BE2C (cell line): ENCODE measurements around the gene PSPC1.

Experiments used
- DNase-seq: peaks from one replicate; pipeline ENCODE4 v3.0.0-alpha.2; 2020
- H3K27me3 ChIP-seq: fragments of 250-450 bp; sonication (Bioruptor Pico); 2 replicates; pipeline ENCODE4 v1.5.1; 2020; ENCODE audit warnings: mild to moderate bottlenecking
- H3K36me3 ChIP-seq: fragments of 250-450 bp; sonication (Bioruptor Pico); 2 replicates; pipeline ENCODE4 v1.5.1; 2020; ENCODE audit warnings: mild to moderate bottlenecking
- H3K4me1 ChIP-seq: fragments of 250-450 bp; sonication (Bioruptor Pico); 2 replicates; pipeline ENCODE4 v1.5.1; 2020
- H3K4me3 ChIP-seq: 2 replicates; pipeline ENCODE4 v1.5.1; 2011; ENCODE audit warnings: low read depth, low read length
- H3K9me3 ChIP-seq: fragments of 250-450 bp; sonication (Bioruptor Pico); 2 replicates; pipeline ENCODE4 v1.5.1; 2020
- TF ChIP-seq, protein P1 (sequence below): IDR thresholded peaks from 2 replicates; pipeline ENCODE4 v1.5.1; 2012; ENCODE audit warnings: mild to moderate bottlenecking, low read depth, low read length

PSPC1 gene

DNA sequence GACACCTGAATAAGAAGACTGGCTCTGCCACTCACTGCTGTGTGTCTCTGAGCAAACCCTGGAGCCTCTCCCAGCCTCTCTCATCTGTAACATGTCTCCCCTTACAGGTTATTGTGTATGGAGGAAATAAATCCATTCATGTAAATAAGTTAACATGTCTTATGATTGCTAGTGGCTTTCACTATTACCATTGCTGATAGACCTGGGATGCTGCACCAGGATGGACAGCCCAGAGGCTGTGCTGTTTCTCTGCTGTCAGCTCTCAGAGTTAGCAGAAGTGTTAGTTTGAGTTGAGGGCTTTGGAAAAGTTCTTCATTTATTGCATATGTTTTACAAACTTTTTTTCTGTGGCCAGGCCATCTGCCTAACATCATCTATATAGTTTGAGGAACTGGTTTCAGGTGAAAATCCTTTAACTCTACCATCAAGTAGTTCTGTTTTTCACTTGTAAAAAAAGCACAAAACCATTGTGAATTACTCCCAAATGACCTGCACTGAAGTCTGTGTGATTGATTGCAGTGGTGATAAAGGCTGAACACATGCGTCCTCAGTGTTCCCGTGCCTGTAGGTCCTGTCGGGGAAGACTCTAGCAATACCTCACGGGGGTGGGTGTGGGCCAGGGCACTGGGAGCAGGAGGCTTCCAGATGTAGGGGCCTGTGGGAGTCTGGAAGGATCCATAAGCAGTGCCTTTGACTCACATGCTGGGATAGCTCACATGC lies 124.7 kb downstream of the PSPC1 start:
- H3K4me3 ChIP-seq = no peak overlapping the region
- H3K27me3 ChIP-seq = no peaks in the 10 kb centered on the region
- H3K4me1 ChIP-seq = 0 out of 2 replicates have a peak, but pooled peaks cover 2% of the 10 kb centered on the region
- TF ChIP-seq, protein P1, sequence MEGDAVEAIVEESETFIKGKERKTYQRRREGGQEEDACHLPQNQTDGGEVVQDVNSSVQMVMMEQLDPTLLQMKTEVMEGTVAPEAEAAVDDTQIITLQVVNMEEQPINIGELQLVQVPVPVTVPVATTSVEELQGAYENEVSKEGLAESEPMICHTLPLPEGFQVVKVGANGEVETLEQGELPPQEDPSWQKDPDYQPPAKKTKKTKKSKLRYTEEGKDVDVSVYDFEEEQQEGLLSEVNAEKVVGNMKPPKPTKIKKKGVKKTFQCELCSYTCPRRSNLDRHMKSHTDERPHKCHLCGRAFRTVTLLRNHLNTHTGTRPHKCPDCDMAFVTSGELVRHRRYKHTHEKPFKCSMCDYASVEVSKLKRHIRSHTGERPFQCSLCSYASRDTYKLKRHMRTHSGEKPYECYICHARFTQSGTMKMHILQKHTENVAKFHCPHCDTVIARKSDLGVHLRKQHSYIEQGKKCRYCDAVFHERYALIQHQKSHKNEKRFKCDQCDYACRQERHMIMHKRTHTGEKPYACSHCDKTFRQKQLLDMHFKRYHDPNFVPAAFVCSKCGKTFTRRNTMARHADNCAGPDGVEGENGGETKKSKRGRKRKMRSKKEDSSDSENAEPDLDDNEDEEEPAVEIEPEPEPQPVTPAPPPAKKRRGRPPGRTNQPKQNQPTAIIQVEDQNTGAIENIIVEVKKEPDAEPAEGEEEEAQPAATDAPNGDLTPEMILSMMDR = 0 out of 2 replicates have a peak, but pooled peaks have one; percentile 12
- peaks cover 7% of the 10 kb centered on the region for H3K36me3 ChIP-seq
- no peaks in the 10 kb centered on the region for H3K9me3 ChIP-seq
- DNase-seq = peak; percentile 51
